ENCODE results near the gene HDAC9.

HDAC9 gene

DNA sequence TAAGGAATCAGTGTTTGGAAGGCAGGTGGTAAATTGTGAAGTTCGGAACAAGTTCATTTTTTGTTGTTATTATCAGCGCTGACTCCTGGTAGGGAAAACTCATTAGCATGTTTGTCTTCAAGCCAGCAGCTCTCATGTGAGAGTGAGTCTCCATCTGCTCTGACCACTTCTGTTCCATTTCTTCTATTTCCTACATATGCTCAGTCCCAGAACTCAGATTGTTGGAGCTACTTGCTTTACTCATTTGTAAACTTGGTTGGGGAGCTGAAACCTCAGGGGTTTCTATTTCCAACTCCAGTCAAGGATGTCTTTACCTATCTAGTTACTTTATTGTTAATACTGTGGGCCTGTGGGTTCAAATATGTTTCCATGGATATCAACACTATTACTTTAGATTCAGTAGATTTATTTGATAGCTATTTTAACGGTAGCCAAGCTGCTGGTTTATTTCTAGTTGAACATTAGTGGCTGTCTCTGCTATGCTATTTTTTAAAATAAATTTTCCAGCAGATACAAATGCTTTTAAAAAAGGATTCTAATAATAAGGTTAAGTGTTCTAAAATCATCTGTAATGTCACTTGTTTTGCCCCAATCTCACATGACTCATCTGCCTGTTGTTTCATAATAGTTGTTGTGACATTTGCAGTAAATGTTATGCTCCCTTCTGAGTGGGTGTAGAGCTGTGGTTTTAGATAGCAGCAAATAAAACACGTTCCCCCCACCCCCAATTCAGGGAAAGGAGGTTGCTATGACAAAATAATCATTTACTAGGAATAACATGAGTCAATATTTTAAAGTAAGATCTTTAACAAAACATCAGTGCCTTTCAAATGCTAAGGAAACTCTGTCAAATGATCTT, 143.3 kb downstream of the HDAC9 start:
- H3K27me3 ChIP-seq: no peaks in the 10 kb centered on the region
- H3K4me3 ChIP-seq (ENCODE audit: low read depth in 1 of 2, low read length in 1 of 2): no peak overlapping the region
- H3K4me1 ChIP-seq (ENCODE audit: control insufficient read depth in 1 of 2, insufficient read depth in 1 of 2, low read depth in 1 of 2, low read length in 1 of 2): no peaks in the 10 kb centered on the region
- no peak overlapping the region for H3K27ac ChIP-seq
- no peaks in the 10 kb centered on the region for H3K9me3 ChIP-seq
- no peak for TF ChIP-seq CTCF (IDR thresholded peaks at IDR 0.05)
- no peaks in the 10 kb centered on the region for H3K36me3 ChIP-seq

- no peak for TF ChIP-seq CTCF (IDR thresholded peaks at IDR 0.05)
- Histone ChIP-seq H3K27me3 (no peaks in the 10 kb centered on the region), H3K27ac (no peak overlapping the region), H3K36me3 (no peaks in the 10 kb centered on the region), H3K9me3 (no peaks in the 10 kb centered on the region), H3K4me3 (ENCODE audit: low read depth in 1 of 2, low read length in 1 of 2) (no peak overlapping the region), H3K4me1 (ENCODE audit: control insufficient read depth in 1 of 2, insufficient read depth in 1 of 2, low read depth in 1 of 2, low read length in 1 of 2) (no peaks in the 10 kb centered on the region)
Observed at GRCh38 chr7:18639711-18640110, 144.2 kb downstream of the HDAC9 start.

DNA sequence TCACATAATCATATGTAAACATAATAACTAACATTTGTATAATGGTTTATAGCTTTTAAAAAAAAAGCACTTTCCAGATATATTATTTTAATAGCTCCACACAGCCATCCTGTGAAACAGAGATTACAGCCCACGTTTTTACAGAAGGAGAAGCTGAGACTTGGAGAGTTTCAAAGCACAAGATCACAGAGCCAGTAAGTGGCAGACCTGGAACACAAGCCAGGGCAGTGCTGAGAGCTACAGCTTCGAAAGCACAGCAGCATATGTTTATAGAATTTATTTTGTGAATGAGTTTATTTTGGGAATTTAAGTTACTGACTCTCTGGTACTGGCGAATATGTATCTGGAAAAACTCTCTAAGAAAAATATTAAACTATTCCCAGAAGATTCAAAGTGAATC, 149.4 kb downstream of the HDAC9 start:
- no peaks in the 10 kb centered on the region for H3K9me3 ChIP-seq
- no peaks in the 10 kb centered on the region for H3K27me3 ChIP-seq
- H3K27ac ChIP-seq: no peak overlapping the region
- no peak for TF ChIP-seq CTCF (IDR thresholded peaks at IDR 0.05)
- H3K4me3 ChIP-seq (ENCODE audit: low read depth in 1 of 2, low read length in 1 of 2): no peak overlapping the region
- H3K36me3 ChIP-seq: no peaks in the 10 kb centered on the region
- no peaks in the 10 kb centered on the region for H3K4me1 ChIP-seq (ENCODE audit: control insufficient read depth in 1 of 2, insufficient read depth in 1 of 2, low read depth in 1 of 2, low read length in 1 of 2)

GRCh38 chr7:18647582-18647981, 152.0 kb downstream of the HDAC9 start:
- Histone ChIP-seq H3K4me1 (ENCODE audit: control insufficient read depth in 1 of 2, insufficient read depth in 1 of 2, low read depth in 1 of 2, low read length in 1 of 2) (no peaks in the 10 kb centered on the region), H3K27me3 (no peaks in the 10 kb centered on the region)
- no peak for TF ChIP-seq CTCF (IDR thresholded peaks at IDR 0.05)

GRCh38 chr7:18648849-18649758, 153.6 kb downstream of the HDAC9 start:
- Histone ChIP-seq H3K9me3 (no peaks in the 10 kb centered on the region), H3K4me1 (ENCODE audit: control insufficient read depth in 1 of 2, insufficient read depth in 1 of 2, low read depth in 1 of 2, low read length in 1 of 2) (no peaks in the 10 kb centered on the region), H3K36me3 (no peaks in the 10 kb centered on the region), H3K27ac (no peak overlapping the region), H3K4me3 (ENCODE audit: low read depth in 1 of 2, low read length in 1 of 2) (no peak overlapping the region), H3K27me3 (no peaks in the 10 kb centered on the region)
- TF ChIP-seq CTCF (IDR thresholded peaks at IDR 0.05): no peak

More at GRCh38 chr7:18647582-18647981, 152.0 kb downstream of the HDAC9 start:
- Histone ChIP-seq H3K27ac (no peak overlapping the region), H3K4me3 (ENCODE audit: low read depth in 1 of 2, low read length in 1 of 2) (no peak overlapping the region), H3K9me3 (no peaks in the 10 kb centered on the region), H3K36me3 (no peaks in the 10 kb centered on the region)
